H9 (cell line): ENCODE results near the gene MOG. TPM values are rescaled to one million over a fixed set of nuclear protein-coding genes. Genes with fewer than 3 reads are reported as not detected.

Source experiments
- DNase-seq: peaks from one replicate; pipeline ENCODE4 v3.0.0-alpha.2; 2017
- H2AFZ ChIP-seq: one replicate; pipeline ENCODE4 v1.6.1; 2013; ENCODE audit warnings: mild to moderate bottlenecking, low read length, control low read depth, moderate library complexity
- H2AK5ac ChIP-seq: 2 replicates; pipeline ENCODE4 v1.6.1; 2013; ENCODE audit warnings: low read length, control low read depth, mixed read lengths; ENCODE audit not compliant: insufficient read length
- H2BK120ac ChIP-seq: one replicate; pipeline ENCODE4 v1.6.1; 2013; ENCODE audit warnings: low read depth, mild to moderate bottlenecking, low read length, control low read depth, inconsistent platforms; ENCODE audit not compliant: poor library complexity, severe bottlenecking
- H2BK12ac ChIP-seq: 2 replicates; pipeline ENCODE4 v1.6.1; 2013; ENCODE audit warnings: low read length, control low read depth, mixed read lengths, low read depth; ENCODE audit not compliant: insufficient read length
- H2BK15ac ChIP-seq: 2 replicates; pipeline ENCODE4 v1.6.1; 2013; ENCODE audit warnings: low read depth, low read length, control low read depth
- H2BK20ac ChIP-seq: one replicate; pipeline ENCODE4 v1.6.1; 2013; ENCODE audit warnings: low read depth, mild to moderate bottlenecking, low read length, control low read depth, inconsistent platforms; ENCODE audit not compliant: poor library complexity, severe bottlenecking
- H2BK5ac ChIP-seq: 2 replicates; pipeline ENCODE4 v1.6.1; 2013; ENCODE audit warnings: low read length, control low read depth, mixed read lengths; ENCODE audit not compliant: insufficient read length
- H3K14ac ChIP-seq: 2 replicates; pipeline ENCODE4 v1.6.1; 2013; ENCODE audit warnings: low read length, control low read depth; ENCODE audit not compliant: insufficient read depth
- H3K18ac ChIP-seq: 2 replicates; pipeline ENCODE4 v1.6.1; 2013; ENCODE audit warnings: low read depth, mild to moderate bottlenecking, mixed read lengths, low read length, control low read depth; ENCODE audit not compliant: insufficient read length
- H3K23ac ChIP-seq: 2 replicates; pipeline ENCODE4 v1.6.1; 2013; ENCODE audit warnings: low read length, control low read depth, mixed read lengths, low read depth; ENCODE audit not compliant: insufficient read length
- H3K23me2 ChIP-seq: 2 replicates; pipeline ENCODE4 v1.6.1; 2013; ENCODE audit warnings: low read depth, mild to moderate bottlenecking, mixed read lengths, low read length, control low read depth; ENCODE audit not compliant: insufficient read length, poor library complexity, severe bottlenecking
- H3K27ac ChIP-seq: 2 replicates; pipeline ENCODE4 v1.5.1; 2013; ENCODE audit warnings: low read length, control low read depth, mixed read lengths, low read depth; ENCODE audit not compliant: insufficient read length
- H3K27me3 ChIP-seq: 2 replicates; pipeline ENCODE4 v1.6.1; 2013; ENCODE audit warnings: low read length, control low read depth, inconsistent platforms; ENCODE audit not compliant: insufficient read depth
- H3K4ac ChIP-seq: 2 replicates; pipeline ENCODE4 v1.6.1; 2013; ENCODE audit warnings: low read depth, mild to moderate bottlenecking, control low read depth, inconsistent platforms, low read length, moderate library complexity
- H3K4me1 ChIP-seq: 2 replicates; pipeline ENCODE4 v1.6.1; 2013; ENCODE audit warnings: low read length, control low read depth, inconsistent platforms; ENCODE audit not compliant: insufficient read depth
- H3K4me2 ChIP-seq: 2 replicates; pipeline ENCODE4 v1.6.1; 2013; ENCODE audit warnings: low read length, control low read depth, mixed read lengths; ENCODE audit not compliant: insufficient read length, insufficient read depth
- H3K56ac ChIP-seq: 2 replicates; pipeline ENCODE4 v1.6.1; 2013; ENCODE audit warnings: low read depth, mild to moderate bottlenecking, mixed read lengths, low read length, control low read depth; ENCODE audit not compliant: insufficient read length
- H3K79me1 ChIP-seq: 2 replicates; pipeline ENCODE4 v1.6.1; 2013; ENCODE audit warnings: low read depth, mild to moderate bottlenecking, moderate library complexity, low read length, control low read depth, inconsistent platforms; ENCODE audit not compliant: insufficient read depth, poor library complexity, severe bottlenecking
- H3K79me2 ChIP-seq: 2 replicates; pipeline ENCODE4 v1.6.1; 2013; ENCODE audit warnings: low read length, control low read depth, inconsistent platforms; ENCODE audit not compliant: insufficient read depth
- H3K9ac ChIP-seq: 2 replicates; pipeline ENCODE4 v1.6.1; 2013; ENCODE audit warnings: low read length, control low read depth, mixed read lengths; ENCODE audit not compliant: insufficient read length; ENCODE audit errors: extremely low read depth
- H3K9me3 ChIP-seq: one replicate; pipeline ENCODE4 v1.6.1; 2013; ENCODE audit warnings: low read depth, low read length, inconsistent platforms; ENCODE audit not compliant: control insufficient read depth
- H3T11ph ChIP-seq: one replicate; pipeline ENCODE4 v1.6.1; 2013; ENCODE audit warnings: mild to moderate bottlenecking, low read length, control low read depth, inconsistent platforms
- H4K20me1 ChIP-seq: one replicate; pipeline ENCODE4 v1.6.1; 2013; ENCODE audit not compliant: control insufficient read depth, insufficient read length, insufficient read depth
- H4K5ac ChIP-seq: 2 replicates; pipeline ENCODE4 v1.6.1; 2013; ENCODE audit warnings: low read depth, mild to moderate bottlenecking, mixed read lengths, low read length, control low read depth; ENCODE audit not compliant: insufficient read length
- H4K8ac ChIP-seq: replicated peaks from 2 replicates; pipeline ENCODE4 v1.6.1; 2013; ENCODE audit warnings: low read length, control low read depth, mixed read lengths, low read depth; ENCODE audit not compliant: insufficient read length
- H4K91ac ChIP-seq: 2 replicates; pipeline ENCODE4 v1.6.1; 2013; ENCODE audit warnings: low read depth, mild to moderate bottlenecking, moderate library complexity, mixed read lengths, low read length, control low read depth; ENCODE audit not compliant: insufficient read length
- H3K27ac Mint-ChIP-seq, 3 experiments: 2 replicates in 2 of 3; 3 replicates in 1 of 3; pipeline ENCODE4 v1.8.0; 2020 to 2021; ENCODE audit warnings: mixed read lengths in 3 of 3, mild to moderate bottlenecking in 1 of 3, moderate library complexity in 1 of 3
- H3K27me3 Mint-ChIP-seq: 2 replicates; pipeline ENCODE4 v1.8.0; 2021; ENCODE audit warnings: low read depth, mild to moderate bottlenecking, moderate library complexity, mixed read lengths
- H3K36me3 Mint-ChIP-seq, 3 experiments: 2 replicates in 2 of 3; 3 replicates in 1 of 3; pipeline ENCODE4 v1.8.0; 2020 to 2021; ENCODE audit warnings: low read depth in 3 of 3, mixed read lengths in 3 of 3; ENCODE audit not compliant: insufficient read depth in 1 of 3
- H3K4me1 Mint-ChIP-seq, 2 experiments: 2 replicates each; pipeline ENCODE4 v1.8.0; 2020; ENCODE audit warnings: mixed read lengths in 2 of 2
- H3K4me3 Mint-ChIP-seq, 2 experiments: 2 replicates in 1 of 2; 3 replicates in 1 of 2; pipeline ENCODE4 v1.8.0; 2020 to 2021; ENCODE audit warnings: mild to moderate bottlenecking in 2 of 2, mixed read lengths in 2 of 2, moderate library complexity in 1 of 2
- H3K9me3 Mint-ChIP-seq, 2 experiments: 2 replicates in 1 of 2; 3 replicates in 1 of 2; pipeline ENCODE4 v1.8.0; 2020; ENCODE audit warnings: mild to moderate bottlenecking in 2 of 2, mixed read lengths in 2 of 2, moderate library complexity in 1 of 2
- CTCF ChIP-seq: fragments of 200-600 bp; sonication (generic); conservative IDR thresholded peaks from 3 replicates; pipeline ENCODE4 v1.8.0; 2021; ENCODE audit warnings: antibody characterized with exemption, mild to moderate bottlenecking
- WGBS: extraction: QIAGEN DNeasy Blood & Tissue Kit; methylation state at CpG from one replicate; pipeline ENCODE4 v1.1.7; 2013; ENCODE audit warnings: missing lambda C conversion rate, low lambda C conversion rate, mixed read lengths; ENCODE audit not compliant: insufficient read length; ENCODE audit errors: extremely low coverage; 5-methylcytosine and 5-hydroxymethylcytosine counted together
- total RNA-seq: library from RNA; stranded (reverse); gene quantifications from 2 replicates; pipeline ENCODE4 v1.2.1, GENCODE V29; 2021

The MOG gene
- total RNA-seq, 1 experiment from 2014 or later: 0.55 TPM

DNA sequence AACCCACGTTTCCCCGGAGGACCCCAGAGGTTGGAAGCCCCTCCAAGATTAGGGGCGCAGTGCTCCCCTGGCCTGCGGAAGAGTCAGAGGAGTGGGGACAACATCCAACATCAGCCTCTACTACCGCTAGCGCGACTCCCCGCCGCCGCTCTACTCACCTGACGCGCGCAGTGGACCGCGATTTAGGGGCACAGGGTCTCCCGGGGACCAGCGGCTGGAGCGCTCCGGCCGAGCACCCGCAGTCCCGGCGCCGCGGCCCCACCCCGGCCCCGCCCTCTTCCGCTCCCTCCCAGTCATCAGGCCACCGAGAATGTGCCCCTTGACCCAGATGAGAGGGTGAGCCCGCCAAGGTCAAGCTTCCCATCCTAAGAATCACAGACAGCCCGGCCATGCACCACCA is 24.0 kb downstream of the MOG start, which contains the start of gene ZFP57:
Gene ZFP57 (minus strand): TSS at position 249 of the 400 bp plus-strand sequence. CDS start 4,149 bp downstream, outside the sequence.
- Histone ChIP-seq H2AFZ (no peak within 1 kb of the TSS), H2BK15ac (no peak within 1 kb of the TSS), H3K4me2 (no peak within 1 kb of the TSS), H3K4ac (no peak within 1 kb of the TSS), H4K8ac (no peak within 1 kb of the TSS), H4K5ac (no peak within 1 kb of the TSS), H3K23me2 (no peaks in the 10 kb centered on the region), H3K23ac (no peak within 1 kb of the TSS), H3K79me1 (no peaks in the 10 kb centered on the region), H3K9me3 (no peaks in the 10 kb centered on the region), H3K27ac (no peak within 1 kb of the TSS), H4K91ac (no peak within 1 kb of the TSS), H3K18ac (peak within 1 kb of the TSS; percentile 11), H3K79me2 (no peaks in the 10 kb centered on the region), H3K27me3 (no peaks in the 10 kb centered on the region), H3K14ac (no peak within 1 kb of the TSS), H2BK12ac (no peak within 1 kb of the TSS), H2BK120ac (no peak within 1 kb of the TSS), H3K9ac (no peak within 1 kb of the TSS), H3T11ph (no peak within 1 kb of the TSS), H4K20me1 (no peaks in the 10 kb centered on the region), H2BK20ac (no peak within 1 kb of the TSS), H2AK5ac (no peak within 1 kb of the TSS), H3K4me1 (peaks cover 7% of the 10 kb centered on the region; the same call in 1 of the 2 replicates), H2BK5ac (no peak within 1 kb of the TSS), H3K56ac (no peak within 1 kb of the TSS)
- H3K9me3 Mint-ChIP-seq: peaks cover 0 to 2% of the 10 kb centered on the region in 2 experiments; a peak in 3 of 5 replicates
- no CpG with 5 or more reads among the region's 31 CpGs for WGBS
- H3K27ac Mint-ChIP-seq: peak within 1 kb of the TSS in 2 of 3 experiments; percentile 81 to 83; a peak in 4 of 7 replicates
- TF ChIP-seq CTCF: no peak
- no peak within 1 kb of the TSS for H3K4me3 Mint-ChIP-seq
- peaks cover 1 to 16% (median 4%) of the 10 kb centered on the region in 3 experiments; a peak in 6 of 7 replicates for H3K36me3 Mint-ChIP-seq
- no peak for DNase-seq
- H3K4me1 Mint-ChIP-seq: peaks cover 32 to 45% of the 10 kb centered on the region in 2 experiments
- H3K27me3 Mint-ChIP-seq: no peaks in the 10 kb centered on the region
